ENCODE data around the gene ADCY6.

GRCh38 chr12:48817873-48818830, 29.3 kb upstream of the ADCY6 start, which contains the start of gene CACNB3:
- no peak for TF ChIP-seq TOX (CRISPR knock-in tag; IDR thresholded peaks at IDR 0.05; ENCODE audit: borderline replicate concordance)
- no peak for TF ChIP-seq ARNTL (CRISPR knock-in tag; IDR thresholded peaks at IDR 0.05; ENCODE audit: borderline replicate concordance, low read depth)
- TF ChIP-seq POU6F1 (CRISPR knock-in tag; IDR thresholded peaks at IDR 0.05; ENCODE audit: borderline replicate concordance, low read depth): no peak
- no peak for TF ChIP-seq ISL1 (CRISPR knock-in tag; IDR thresholded peaks at IDR 0.05)
- TF ChIP-seq ZNF8 (CRISPR knock-in tag; IDR thresholded peaks at IDR 0.05): no peak
- TF ChIP-seq RARB (CRISPR knock-in tag; IDR thresholded peaks at IDR 0.05): no peak
- no peak for TF ChIP-seq ZFP3 (CRISPR knock-in tag; IDR thresholded peaks at IDR 0.05)
- TF ChIP-seq OSR1 (CRISPR knock-in tag; IDR thresholded peaks at IDR 0.05): no peak
- no peak for TF ChIP-seq ZNF565 (CRISPR knock-in tag; conservative IDR thresholded peaks at IDR 0.05; ENCODE audit: low read depth)
- no peak for TF ChIP-seq ESRRG (CRISPR knock-in tag; IDR thresholded peaks at IDR 0.05)
- no peak for TF ChIP-seq TSHZ2 (CRISPR knock-in tag; IDR thresholded peaks at IDR 0.05)

Data from SK-N-SH treated with all-trans-retinoic acid at 6 μM for 48 hours (cell line).